HepG2 (cell line): ENCODE results near the gene TUT7. TPM values are rescaled to one million over a fixed set of nuclear protein-coding genes. Genes with fewer than 3 reads are reported as not detected.
A peak's percentile ranks its signal among the peaks of the same experiment; 100 is the strongest.

Source experiments
- EED ChIP-seq: sonication (generic); formaldehyde crosslinking; IDR thresholded peaks from 2 replicates; pipeline ENCODE4 v1.5.0; 2020; ENCODE audit warnings: mild to moderate bottlenecking, missing genetic modification reagents
- HMG20A ChIP-seq: IDR thresholded peaks from 2 replicates; pipeline ENCODE4 v1.6.1; 2016; ENCODE audit warnings: borderline replicate concordance
- MTA1 ChIP-seq: sonication (generic); formaldehyde crosslinking; IDR thresholded peaks from 2 replicates; pipeline ENCODE4 v1.4.0; 2020; ENCODE audit warnings: missing genetic modification reagents, mild to moderate bottlenecking, borderline replicate concordance
- RBM39 ChIP-seq: fragments of 200-400 bp; formaldehyde crosslinking; IDR thresholded peaks from one replicate; pipeline ENCODE4 v1.6.1; 2018; ENCODE audit warnings: antibody characterized with exemption, mild to moderate bottlenecking, low read depth, low read length; ENCODE audit not compliant: poor library complexity, severe bottlenecking
- TIGD3 ChIP-seq: sonication (generic); formaldehyde crosslinking; IDR thresholded peaks from 2 replicates; pipeline ENCODE4 v1.5.1; 2020; ENCODE audit warnings: mild to moderate bottlenecking, missing genetic modification reagents, borderline replicate concordance
- WIZ ChIP-seq: sonication (generic); formaldehyde crosslinking; IDR thresholded peaks from 2 replicates; pipeline ENCODE4 v1.5.1; 2020; ENCODE audit warnings: mild to moderate bottlenecking, missing genetic modification reagents
- ZNF547 ChIP-seq: sonication (generic); formaldehyde crosslinking; IDR thresholded peaks from 2 replicates; pipeline ENCODE4 v1.5.1; 2020; ENCODE audit warnings: mild to moderate bottlenecking, missing genetic modification reagents
- polyA plus RNA-seq, 8 experiments: library from polyadenylated mRNA; depleted of rRNA in 3 of 8; stranded (reverse) in 7 of 8; unstranded in 1 of 8; fragments of >200 nt; fragmentation: Illumina TruSeq in 4 of 8; extraction: Trizol in 4 of 8; gene quantifications; 2 replicates each; pipeline versions ENCODE4 v1.2.1 to v1.2.3, GENCODE V29; 2011 to 2016; ENCODE audit warnings: low read depth in 4 of 8, missing spikeins in 1 of 8, mixed read lengths in 1 of 8; ENCODE audit not compliant: insufficient read depth in 1 of 8
- total RNA-seq, 5 experiments: library from RNA; depleted of rRNA; stranded (reverse); fragments of >200 nt; fragmentation: Illumina TruSeq; extraction: Trizol; gene quantifications; 2 replicates each; pipeline ENCODE4 v1.2.3, GENCODE V29; 2016; ENCODE audit warnings: low read depth in 1 of 5
- TF ChIP-seq, protein P1 (sequence below): sonication (generic); formaldehyde crosslinking; IDR thresholded peaks from 2 replicates; pipeline ENCODE4 v1.4.0; 2020; ENCODE audit warnings: missing genetic modification reagents
- TF ChIP-seq, protein P2 (sequence below): sonication (generic); formaldehyde crosslinking; IDR thresholded peaks from 2 replicates; pipeline ENCODE4 v1.4.0; 2020; ENCODE audit warnings: missing genetic modification reagents
- TF ChIP-seq, protein P3 (sequence below): IDR thresholded peaks from 2 replicates; pipeline ENCODE4 v1.6.1; 2016; ENCODE audit warnings: mild to moderate bottlenecking

The TUT7 gene
- total and polyA plus RNA-seq, 2 of the 13 experiments (the other 11 are each of a cell fraction or from before 2014, with no cell fraction given) = 12.0 to 19.4 TPM

- TF ChIP-seq RBM39 (no peak), MTA1 (no peak), TIGD3 (0 out of 2 replicates have a peak, but pooled peaks have one; percentile 0), HMG20A (CRISPR knock-in tag) (no peak; the same call in 1 of the 2 replicates), ZNF547 (CRISPR knock-in tag) (no peak; the same call in 1 of the 2 replicates), WIZ (CRISPR knock-in tag) (no peak), EED (CRISPR knock-in tag) (0 out of 2 replicates have a peak, but pooled peaks have one; percentile 5)
- TF ChIP-seq, protein P1, sequence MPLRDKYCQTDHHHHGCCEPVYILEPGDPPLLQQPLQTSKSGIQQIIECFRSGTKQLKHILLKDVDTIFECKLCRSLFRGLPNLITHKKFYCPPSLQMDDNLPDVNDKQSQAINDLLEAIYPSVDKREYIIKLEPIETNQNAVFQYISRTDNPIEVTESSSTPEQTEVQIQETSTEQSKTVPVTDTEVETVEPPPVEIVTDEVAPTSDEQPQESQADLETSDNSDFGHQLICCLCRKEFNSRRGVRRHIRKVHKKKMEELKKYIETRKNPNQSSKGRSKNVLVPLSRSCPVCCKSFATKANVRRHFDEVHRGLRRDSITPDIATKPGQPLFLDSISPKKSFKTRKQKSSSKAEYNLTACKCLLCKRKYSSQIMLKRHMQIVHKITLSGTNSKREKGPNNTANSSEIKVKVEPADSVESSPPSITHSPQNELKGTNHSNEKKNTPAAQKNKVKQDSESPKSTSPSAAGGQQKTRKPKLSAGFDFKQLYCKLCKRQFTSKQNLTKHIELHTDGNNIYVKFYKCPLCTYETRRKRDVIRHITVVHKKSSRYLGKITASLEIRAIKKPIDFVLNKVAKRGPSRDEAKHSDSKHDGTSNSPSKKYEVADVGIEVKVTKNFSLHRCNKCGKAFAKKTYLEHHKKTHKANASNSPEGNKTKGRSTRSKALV (CRISPR knock-in tag) = peak; percentile 55; the same call in 1 of the 2 replicates
- TF ChIP-seq, protein P2, sequence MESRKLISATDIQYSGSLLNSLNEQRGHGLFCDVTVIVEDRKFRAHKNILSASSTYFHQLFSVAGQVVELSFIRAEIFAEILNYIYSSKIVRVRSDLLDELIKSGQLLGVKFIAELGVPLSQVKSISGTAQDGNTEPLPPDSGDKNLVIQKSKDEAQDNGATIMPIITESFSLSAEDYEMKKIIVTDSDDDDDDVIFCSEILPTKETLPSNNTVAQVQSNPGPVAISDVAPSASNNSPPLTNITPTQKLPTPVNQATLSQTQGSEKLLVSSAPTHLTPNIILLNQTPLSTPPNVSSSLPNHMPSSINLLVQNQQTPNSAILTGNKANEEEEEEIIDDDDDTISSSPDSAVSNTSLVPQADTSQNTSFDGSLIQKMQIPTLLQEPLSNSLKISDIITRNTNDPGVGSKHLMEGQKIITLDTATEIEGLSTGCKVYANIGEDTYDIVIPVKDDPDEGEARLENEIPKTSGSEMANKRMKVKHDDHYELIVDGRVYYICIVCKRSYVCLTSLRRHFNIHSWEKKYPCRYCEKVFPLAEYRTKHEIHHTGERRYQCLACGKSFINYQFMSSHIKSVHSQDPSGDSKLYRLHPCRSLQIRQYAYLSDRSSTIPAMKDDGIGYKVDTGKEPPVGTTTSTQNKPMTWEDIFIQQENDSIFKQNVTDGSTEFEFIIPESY (CRISPR knock-in tag) = no peak
- TF ChIP-seq, protein P3, sequence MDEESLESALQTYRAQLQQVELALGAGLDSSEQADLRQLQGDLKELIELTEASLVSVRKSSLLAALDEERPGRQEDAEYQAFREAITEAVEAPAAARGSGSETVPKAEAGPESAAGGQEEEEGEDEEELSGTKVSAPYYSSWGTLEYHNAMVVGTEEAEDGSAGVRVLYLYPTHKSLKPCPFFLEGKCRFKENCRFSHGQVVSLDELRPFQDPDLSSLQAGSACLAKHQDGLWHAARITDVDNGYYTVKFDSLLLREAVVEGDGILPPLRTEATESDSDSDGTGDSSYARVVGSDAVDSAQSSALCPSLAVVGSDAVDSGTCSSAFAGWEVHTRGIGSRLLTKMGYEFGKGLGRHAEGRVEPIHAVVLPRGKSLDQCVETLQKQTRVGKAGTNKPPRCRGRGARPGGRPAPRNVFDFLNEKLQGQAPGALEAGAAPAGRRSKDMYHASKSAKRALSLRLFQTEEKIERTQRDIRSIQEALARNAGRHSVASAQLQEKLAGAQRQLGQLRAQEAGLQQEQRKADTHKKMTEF (CRISPR knock-in tag) = 0 out of 2 replicates have a peak, but pooled peaks have one; percentile 43
Measured at GRCh38 chr9:86354818-86355309, 654 bp upstream of the TUT7 start (continued).
